Cardiac muscle cell (in vitro differentiated cells and primary cell): ENCODE measurements around the gene RNF39. TPM values are rescaled to one million over a fixed set of nuclear protein-coding genes. Genes with fewer than 3 reads are reported as not detected.

Experiments
- DNase-seq, 2 donors: peaks; one replicate each; pipeline versions ENCODE4 v3.0.0 to v3.0.0-alpha.2; 2010 to 2017; ENCODE audit warnings: low read depth in 1 of 2, low spot score in 1 of 2
- H3K27ac ChIP-seq: fragments of 200-600 bp; sonication (generic); 2 replicates; pipeline ENCODE4 v1.5.1; 2016
- H3K27me3 ChIP-seq: fragments of 200-600 bp; sonication (generic); 2 replicates; pipeline ENCODE4 v1.6.0; 2016; ENCODE audit warnings: control low read depth
- H3K36me3 ChIP-seq: fragments of 200-600 bp; sonication (generic); 2 replicates; pipeline ENCODE4 v1.5.1; 2016; ENCODE audit warnings: control low read depth
- H3K4me1 ChIP-seq: fragments of 200-600 bp; sonication (generic); 2 replicates; pipeline ENCODE4 v1.8.1; 2017; ENCODE audit warnings: low read depth, mild to moderate bottlenecking, mixed run types
- H3K4me3 ChIP-seq: fragments of 200-600 bp; sonication (generic); 2 replicates; pipeline ENCODE4 v1.5.1; 2016; ENCODE audit warnings: mild to moderate bottlenecking
- H3K9me3 ChIP-seq: fragments of 200-600 bp; sonication (generic); 2 replicates; pipeline ENCODE4 v1.5.1; 2017; ENCODE audit warnings: low read depth, mild to moderate bottlenecking, control low read depth
- CTCF ChIP-seq: IDR thresholded peaks from 2 replicates; pipeline ENCODE4 v1.5.1; 2012; ENCODE audit warnings: low read depth, mild to moderate bottlenecking, low read length
- polyA plus RNA-seq: library from polyadenylated mRNA; unstranded; fragments of >200 nt; fragmentation: Nextera tagmentation; extraction: Ambion mirVana; gene quantifications from 2 replicates; pipeline ENCODE4 v1.2.1, GENCODE V29; 2016
- total RNA-seq: library from RNA; depleted of rRNA; stranded (reverse); fragments of >200 nt; gene quantifications from 2 replicates; pipeline ENCODE4 v1.2.3, GENCODE V29; 2016

Gene RNF39
- total and polyA plus RNA-seq, 2 experiments from 2014 or later, result 0.46 TPM; not detected in 1

DNA sequence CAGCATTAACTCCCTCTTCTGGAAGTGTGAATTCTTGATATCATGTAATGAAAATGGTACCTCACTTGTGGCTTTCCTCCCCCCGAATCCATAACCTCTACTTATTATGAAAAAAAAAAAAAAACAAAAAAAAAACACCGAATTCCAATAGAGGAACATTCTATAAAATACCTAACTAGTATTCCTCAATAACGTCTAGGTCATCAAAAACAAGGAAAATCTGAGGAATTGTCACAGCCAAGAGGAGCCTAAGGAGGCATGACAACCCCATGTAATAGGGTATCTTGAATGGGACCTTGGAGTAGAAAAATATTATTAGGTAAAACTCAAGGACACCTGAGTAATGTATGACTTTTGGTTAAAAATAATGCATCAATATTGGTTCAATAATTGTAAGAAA, 53.4 kb downstream of the RNF39 start:
- H3K27me3 ChIP-seq, result no peaks in the 10 kb centered on the region
- no peak overlapping the region for H3K27ac ChIP-seq
- no peaks in the 10 kb centered on the region for H3K4me1 ChIP-seq
- no peaks in the 10 kb centered on the region for H3K9me3 ChIP-seq
- TF ChIP-seq CTCF, result no peak
- H3K4me3 ChIP-seq, result no peak overlapping the region
- no peak for DNase-seq
- H3K36me3 ChIP-seq, result no peaks in the 10 kb centered on the region

DNA sequence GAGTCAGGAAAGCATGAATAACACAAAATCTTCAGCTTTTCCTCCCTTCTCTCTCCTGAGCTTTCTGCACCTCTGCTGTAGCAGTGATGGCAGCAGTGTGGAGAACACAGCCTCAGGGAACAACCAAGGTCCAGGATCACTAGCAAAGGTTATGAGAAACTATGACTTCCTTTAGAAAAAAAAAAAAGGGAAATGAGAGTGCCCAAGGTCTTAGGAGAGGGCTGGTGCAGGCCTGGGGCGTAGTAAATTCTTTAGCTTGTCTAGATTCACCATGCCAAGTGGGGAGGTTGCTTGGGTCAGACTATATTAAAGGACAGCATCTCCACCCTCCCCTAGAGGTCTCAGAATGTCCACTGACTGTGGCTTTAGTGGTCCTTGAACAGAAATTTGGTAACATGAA, 54.9 kb downstream of the RNF39 start:
- TF ChIP-seq CTCF, result no peak
- no peaks in the 10 kb centered on the region for H3K4me1 ChIP-seq

More for the DNA sequence above, 54.9 kb downstream of the RNF39 start:
- Histone ChIP-seq H3K27me3 (no peaks in the 10 kb centered on the region), H3K4me3 (no peak overlapping the region), H3K36me3 (no peaks in the 10 kb centered on the region), H3K9me3 (no peaks in the 10 kb centered on the region), H3K27ac (no peak overlapping the region)
- no peak for DNase-seq

Other genes starting within 250 kb of the RNF39 start
- not detected in 2 replicates for gene HLA-G, start 247.9 kb downstream of the RNF39 start, total RNA-seq
- 0.12 and 0.16 TPM in 2 replicates for gene HLA-G, start 247.9 kb downstream of the RNF39 start, polyA plus RNA-seq
- 164 and 177 TPM in 2 replicates for gene HLA-A, start 133.2 kb downstream of the RNF39 start, total RNA-seq
- gene HLA-A, start 133.2 kb downstream of the RNF39 start, polyA plus RNA-seq, result 119 TPM in 2 replicates
- 22.0 and 22.4 TPM in 2 replicates for gene POLR1H, start 14.5 kb downstream of the RNF39 start, total RNA-seq
- 26.8 and 55.1 TPM in 2 replicates for gene POLR1H, start 14.5 kb downstream of the RNF39 start, polyA plus RNA-seq
- gene PPP1R11, start 8.6 kb downstream of the RNF39 start, total RNA-seq, result 30.0 and 38.3 TPM in 2 replicates
- 47.7 and 63.7 TPM in 2 replicates for gene PPP1R11, start 8.6 kb downstream of the RNF39 start, polyA plus RNA-seq
- gene TRIM31, start 37.3 kb upstream of the RNF39 start, total RNA-seq, result not detected in 2 replicates
- not detected in 2 replicates for gene TRIM31, start 37.3 kb upstream of the RNF39 start, polyA plus RNA-seq
- gene TRIM40, start 60.4 kb upstream of the RNF39 start, total RNA-seq, result not detected in 2 replicates
- gene TRIM40, start 60.4 kb upstream of the RNF39 start, polyA plus RNA-seq, result not detected in 2 replicates
- gene TRIM10, start 85.4 kb upstream of the RNF39 start, total RNA-seq, result not detected in 2 replicates
- gene TRIM10, start 85.4 kb upstream of the RNF39 start, polyA plus RNA-seq, result not detected in 2 replicates
- not detected in 2 replicates for gene TRIM15, start 87.8 kb upstream of the RNF39 start, total RNA-seq
- gene TRIM15, start 87.8 kb upstream of the RNF39 start, polyA plus RNA-seq, result not detected in 2 replicates
- 17.2 and 24.4 TPM in 2 replicates for gene TRIM26, start 137.6 kb upstream of the RNF39 start, total RNA-seq
- 18.0 and 18.8 TPM in 2 replicates for gene TRIM26, start 137.6 kb upstream of the RNF39 start, polyA plus RNA-seq